Testis (tissue), 2 donors: Measurements from ENCODE around the gene MBNL3.

Experiments used
- POLR2A ChIP-seq: fragments of 450-650 bp; IDR thresholded peaks from one replicate; pipeline ENCODE4 v1.6.1; 2017; ENCODE audit warnings: antibody characterized with exemption, mild to moderate bottlenecking, moderate library complexity
- TF ChIP-seq, protein P1 (sequence below), 3 experiments: fragments of 450-650 bp in 2 of 3; fragments of 200-600 bp in 1 of 3; sonication (generic) in 1 of 3; IDR thresholded peaks; one replicate each; pipeline ENCODE4 v1.5.1; 2016 to 2019; ENCODE audit warnings: antibody characterized with exemption in 3 of 3, mild to moderate bottlenecking in 2 of 3, moderate library complexity in 1 of 3

DNA sequence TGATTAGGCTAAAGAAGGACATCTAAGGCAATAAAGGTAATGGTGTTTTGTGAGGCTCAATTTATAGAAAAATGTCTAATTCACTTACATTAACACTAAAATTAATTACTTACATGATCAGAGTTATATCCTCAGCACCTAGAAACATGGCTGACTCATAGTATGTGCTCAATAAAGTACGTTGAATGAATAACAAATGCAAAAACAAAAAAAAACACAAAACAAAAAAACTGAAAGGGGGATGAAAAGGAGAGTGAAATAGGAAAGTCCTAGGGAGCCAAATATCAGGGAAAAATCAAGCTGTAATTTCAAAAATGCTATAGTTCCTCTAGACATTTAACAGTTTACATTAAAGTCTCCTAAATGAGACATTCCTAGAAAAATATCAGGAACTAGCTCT, 18.7 kb downstream of the MBNL3 start:
- TF ChIP-seq, protein P1, sequence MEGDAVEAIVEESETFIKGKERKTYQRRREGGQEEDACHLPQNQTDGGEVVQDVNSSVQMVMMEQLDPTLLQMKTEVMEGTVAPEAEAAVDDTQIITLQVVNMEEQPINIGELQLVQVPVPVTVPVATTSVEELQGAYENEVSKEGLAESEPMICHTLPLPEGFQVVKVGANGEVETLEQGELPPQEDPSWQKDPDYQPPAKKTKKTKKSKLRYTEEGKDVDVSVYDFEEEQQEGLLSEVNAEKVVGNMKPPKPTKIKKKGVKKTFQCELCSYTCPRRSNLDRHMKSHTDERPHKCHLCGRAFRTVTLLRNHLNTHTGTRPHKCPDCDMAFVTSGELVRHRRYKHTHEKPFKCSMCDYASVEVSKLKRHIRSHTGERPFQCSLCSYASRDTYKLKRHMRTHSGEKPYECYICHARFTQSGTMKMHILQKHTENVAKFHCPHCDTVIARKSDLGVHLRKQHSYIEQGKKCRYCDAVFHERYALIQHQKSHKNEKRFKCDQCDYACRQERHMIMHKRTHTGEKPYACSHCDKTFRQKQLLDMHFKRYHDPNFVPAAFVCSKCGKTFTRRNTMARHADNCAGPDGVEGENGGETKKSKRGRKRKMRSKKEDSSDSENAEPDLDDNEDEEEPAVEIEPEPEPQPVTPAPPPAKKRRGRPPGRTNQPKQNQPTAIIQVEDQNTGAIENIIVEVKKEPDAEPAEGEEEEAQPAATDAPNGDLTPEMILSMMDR (IDR thresholded peaks at IDR 0.05), result no peak
- TF ChIP-seq POLR2A, result no peak
